Raji (cell line): ENCODE measurements around the gene AGMO.

Source experiments
- POLR2A ChIP-seq: IDR thresholded peaks from 2 replicates; pipeline ENCODE4 v1.6.1; 2011; ENCODE audit warnings: low read depth, low read length, control low read depth; ENCODE audit not compliant: insufficient read depth

The AGMO gene

DNA sequence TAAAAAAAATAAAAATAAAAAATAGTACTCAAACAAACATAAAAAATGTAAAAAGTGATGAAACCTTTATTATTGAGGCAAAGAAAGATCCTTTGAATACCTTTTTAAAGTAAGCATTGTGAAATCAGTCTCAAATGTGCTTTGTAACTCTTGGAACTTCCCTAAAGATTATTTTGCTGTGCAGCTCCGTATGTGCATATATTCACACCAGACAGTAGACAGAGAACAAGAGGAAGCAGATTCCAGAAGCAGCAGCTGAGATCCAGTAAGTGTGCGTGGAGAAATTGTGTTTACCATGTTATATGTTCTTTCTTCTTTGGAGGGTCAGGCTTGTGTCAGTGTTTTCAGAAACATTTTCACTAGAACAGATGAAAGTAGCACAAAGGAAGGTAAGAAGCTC, 324.9 kb downstream of the AGMO start:
- TF ChIP-seq POLR2A = no peak

DNA sequence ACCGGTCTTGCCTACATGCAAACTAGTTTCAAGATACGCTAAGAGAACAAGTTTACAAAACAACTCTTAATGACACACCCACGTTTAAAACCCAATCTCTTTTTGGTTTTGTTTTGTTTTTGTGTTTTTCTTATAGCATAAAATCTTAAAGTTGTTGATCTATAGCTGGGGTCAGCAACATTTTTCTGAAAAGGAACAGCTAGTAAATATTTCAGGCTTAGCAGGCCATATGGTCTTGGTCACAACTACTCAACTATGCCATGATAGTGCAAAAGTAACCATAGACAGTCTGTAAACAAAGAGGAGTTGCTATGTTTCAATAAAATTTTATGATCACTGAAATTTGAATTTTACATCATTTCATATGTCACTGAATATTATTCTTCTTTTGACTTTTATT, 327.4 kb downstream of the AGMO start:
- TF ChIP-seq POLR2A = no peak

DNA sequence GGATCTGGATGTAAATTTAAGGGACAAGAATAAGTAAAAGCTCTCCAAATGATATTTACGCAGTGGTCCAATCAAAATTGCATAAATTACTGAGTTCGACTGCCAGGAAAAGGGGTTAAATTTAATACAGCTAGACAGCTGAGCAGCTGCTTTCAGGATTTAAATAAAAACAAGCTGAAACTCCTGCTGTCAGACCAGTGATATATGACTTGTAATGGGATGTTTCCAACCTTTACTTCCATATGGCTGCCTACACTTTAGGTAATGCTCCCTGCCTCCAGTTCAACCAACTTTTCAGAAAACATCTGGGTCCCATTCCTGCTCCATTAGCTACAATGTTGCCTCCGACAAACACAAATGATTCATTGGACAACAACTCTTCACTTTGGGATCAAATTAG, 333.0 kb downstream of the AGMO start:
- TF ChIP-seq POLR2A = no peak

DNA sequence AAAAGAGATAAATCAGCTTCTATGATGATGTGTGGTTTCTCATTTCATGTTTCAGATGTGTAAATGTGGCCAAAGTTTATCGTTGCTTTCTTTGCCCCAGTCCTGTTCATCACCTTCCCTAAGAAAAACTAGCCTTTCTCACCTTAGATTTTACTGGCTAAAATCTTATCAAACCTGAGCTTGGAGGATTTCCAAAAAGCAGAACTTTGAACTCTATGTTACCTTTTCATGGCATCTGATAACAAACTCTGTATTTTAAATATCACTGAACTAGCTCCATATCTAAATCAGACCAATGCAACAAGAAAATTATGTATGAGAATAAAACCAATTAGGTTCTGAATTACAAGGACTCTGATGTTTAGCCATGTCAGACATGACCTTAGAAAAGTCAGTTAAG, 335.8 kb downstream of the AGMO start:
- TF ChIP-seq POLR2A = no peak

DNA sequence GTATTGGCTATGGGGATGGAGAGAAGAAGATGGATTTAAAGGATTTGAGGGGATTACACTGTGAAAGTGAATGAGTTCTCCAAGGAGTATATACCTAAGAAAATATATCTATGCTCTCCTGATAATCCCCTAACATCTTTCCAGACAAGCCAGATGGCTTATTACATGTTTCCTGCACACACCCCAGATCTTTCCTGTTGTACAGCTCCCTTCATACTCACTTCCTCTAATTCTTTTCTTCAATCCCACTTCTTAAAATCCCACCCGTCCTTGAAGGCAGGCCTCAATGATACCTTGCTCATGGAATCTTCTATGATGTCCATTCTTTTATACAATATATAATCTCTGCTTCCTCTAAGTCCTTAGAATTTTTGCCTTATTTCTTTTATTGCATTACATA, 342.1 kb downstream of the AGMO start:
- TF ChIP-seq POLR2A = no peak

DNA sequence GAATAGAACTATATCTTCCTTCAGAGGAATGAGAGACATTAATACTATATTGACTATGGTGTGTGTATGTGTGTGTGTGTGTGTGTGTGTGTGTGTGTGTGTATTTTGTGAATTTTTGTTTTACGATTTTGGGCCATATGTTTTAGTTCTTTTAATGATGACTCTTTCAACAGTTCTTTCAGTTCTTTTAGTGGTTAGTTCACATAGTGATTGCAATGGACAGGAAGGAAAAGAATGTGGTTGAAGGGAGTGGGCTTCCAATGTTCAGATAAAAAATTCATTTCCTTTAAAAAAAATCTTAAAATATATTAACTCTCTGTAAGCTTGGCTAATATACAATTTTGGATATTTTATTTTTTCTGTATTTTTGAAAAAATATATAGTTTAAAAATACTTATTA, 343.6 kb downstream of the AGMO start:
- TF ChIP-seq POLR2A = no peak

DNA sequence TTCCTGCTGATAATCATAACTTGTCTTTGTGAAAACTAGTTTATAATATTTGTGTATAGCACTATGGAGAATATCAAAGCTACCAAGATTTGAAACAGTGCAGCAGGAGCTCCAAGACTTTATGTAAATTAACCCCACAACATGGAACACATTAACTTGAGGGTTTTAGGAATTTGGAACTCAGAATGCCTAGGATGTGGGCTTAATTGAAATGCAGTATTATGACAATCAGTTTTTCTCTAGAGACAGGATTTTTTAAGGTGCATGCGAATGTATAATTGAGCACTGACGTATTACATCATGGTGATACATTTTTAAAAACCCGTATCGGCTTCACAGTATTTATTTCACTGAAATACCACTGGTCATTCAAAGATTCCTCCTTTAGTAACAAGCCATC, 346.2 kb downstream of the AGMO start:
- no peak for TF ChIP-seq POLR2A

DNA sequence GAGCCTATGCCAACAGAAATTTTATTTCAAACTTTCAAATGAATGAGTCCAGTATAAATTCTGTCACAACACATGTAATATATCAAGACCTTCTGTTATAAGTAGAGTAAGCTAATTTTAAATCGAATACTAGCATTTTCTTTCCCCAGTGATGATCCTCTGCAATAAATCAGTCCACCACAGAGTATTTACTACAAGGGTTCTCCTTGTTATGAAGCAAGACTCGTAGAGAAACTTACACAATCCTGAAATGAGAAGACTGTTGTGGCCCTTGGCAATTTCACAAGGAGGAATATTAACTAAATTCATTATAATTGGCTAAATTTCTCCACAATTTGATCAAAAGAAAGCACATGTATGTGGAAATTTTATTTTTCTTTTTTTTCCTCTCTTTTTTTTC, 346.8 kb downstream of the AGMO start:
- no peak for TF ChIP-seq POLR2A

DNA sequence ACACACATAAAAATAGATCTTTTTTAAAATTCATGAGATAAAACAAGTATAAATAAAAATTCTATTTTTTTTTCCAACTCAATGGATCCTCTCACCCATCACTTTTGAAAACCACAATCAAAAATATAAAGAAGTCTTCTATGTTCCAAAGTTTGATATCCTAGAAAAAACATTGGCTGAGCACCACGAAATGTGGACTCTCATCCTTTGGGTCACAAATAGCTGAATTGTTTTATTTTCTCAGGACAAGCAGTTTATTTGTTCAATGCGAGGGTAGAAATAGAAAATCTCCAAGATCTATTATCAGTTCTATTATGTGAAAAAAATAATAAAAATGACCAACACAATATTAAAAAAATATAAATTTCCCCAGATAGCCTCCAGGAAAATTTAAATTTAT, 348.7 kb downstream of the AGMO start:
- TF ChIP-seq POLR2A = no peak

DNA sequence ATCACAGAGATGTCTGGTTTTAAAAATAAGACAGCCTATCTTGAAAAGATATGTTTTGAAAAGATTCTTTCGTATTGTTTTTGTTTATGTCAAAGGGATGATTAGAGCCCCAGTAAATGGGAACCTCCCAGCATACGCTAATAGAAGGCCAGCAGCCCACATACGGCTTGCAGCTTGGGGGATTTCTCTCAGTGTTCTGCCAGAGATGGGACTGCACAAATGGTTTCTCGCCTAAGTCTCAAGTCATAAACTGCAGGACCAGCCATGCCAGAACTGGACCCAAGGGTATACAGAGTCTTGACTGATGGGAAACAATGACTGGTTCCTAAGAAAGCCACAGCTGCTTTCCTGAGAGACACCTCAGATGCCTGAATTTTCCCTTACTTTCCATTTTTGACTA, 352.4 kb downstream of the AGMO start:
- TF ChIP-seq POLR2A = no peak

DNA sequence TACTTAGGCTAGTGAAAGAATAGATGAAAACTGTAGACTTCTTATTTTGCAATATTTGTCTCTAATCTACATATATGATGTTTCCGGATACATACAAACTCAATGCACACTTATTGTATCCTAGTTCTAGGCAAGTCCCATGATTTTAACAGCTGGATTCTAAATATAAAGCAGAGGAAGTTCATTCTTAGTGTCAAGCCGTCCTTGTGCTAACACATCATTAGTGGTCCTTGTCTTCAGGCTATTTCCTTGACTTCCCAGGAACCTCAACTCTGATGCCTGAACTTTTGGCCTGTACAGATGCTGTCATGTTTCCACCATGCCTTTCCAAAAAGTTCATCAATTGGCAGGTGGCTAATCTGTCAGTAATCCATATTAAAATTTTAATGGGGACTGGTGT, 357.4 kb downstream of the AGMO start:
- no peak for TF ChIP-seq POLR2A

DNA sequence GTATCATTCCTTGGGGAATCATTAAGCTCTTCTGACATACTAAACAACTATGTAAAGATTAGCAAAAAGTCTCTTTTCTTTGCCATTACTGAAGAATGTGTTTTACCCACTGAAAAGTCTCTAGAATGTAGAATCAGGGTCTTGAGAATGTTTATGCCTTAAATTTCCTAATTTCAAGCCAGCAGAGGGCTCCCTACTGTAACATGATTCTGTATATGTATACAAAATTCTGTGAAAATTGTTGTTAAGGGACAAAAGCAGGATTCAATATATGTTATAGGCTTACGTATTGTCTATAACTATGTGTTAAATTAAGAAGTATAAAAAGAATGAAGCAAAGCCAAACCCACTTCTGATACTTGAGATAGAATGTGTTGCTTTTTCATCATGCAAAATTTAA, 362.3 kb downstream of the AGMO start:
- TF ChIP-seq POLR2A = no peak

DNA sequence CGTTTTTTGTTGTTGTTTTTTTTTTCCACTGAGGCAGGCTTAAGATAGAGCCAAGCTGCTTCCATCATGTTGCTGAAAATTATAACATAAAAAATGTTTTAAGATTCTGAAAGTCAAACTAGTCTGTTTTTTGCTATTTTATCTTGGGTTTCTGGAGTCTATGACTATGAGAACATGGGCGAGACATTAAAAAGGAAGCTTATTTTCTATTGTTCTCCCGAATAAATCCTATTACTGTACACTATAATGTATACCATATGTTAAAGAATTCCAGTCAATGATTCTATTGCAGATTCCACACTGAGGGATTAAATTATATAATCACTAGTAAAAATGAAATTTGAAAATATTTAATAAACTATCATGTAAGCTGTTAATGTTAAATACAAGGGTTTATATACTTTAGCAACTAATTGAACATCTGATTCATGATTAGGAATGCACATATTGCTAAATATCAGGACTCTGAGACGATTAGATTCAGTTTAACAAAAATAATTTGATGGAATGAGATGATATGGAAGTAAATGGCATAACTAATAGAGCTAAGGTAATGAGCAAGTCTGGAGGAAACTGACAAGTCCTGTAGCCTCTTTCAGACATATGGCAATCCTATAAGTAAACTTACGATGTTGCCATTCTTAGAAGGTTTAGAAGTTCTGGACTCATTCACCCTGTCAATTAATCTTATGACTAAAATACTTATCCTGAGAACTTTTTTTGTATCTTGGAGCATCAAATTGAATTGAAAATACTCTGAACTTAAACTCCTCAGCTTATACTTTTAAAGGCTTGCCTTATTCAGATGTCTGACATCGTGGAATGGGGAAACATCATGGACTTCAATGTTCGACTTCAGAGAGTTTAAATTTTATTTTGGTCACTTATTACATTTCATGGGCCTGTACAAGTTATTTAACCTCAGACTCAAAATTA, 364.5 kb downstream of the AGMO start:
- no peak for TF ChIP-seq POLR2A

DNA sequence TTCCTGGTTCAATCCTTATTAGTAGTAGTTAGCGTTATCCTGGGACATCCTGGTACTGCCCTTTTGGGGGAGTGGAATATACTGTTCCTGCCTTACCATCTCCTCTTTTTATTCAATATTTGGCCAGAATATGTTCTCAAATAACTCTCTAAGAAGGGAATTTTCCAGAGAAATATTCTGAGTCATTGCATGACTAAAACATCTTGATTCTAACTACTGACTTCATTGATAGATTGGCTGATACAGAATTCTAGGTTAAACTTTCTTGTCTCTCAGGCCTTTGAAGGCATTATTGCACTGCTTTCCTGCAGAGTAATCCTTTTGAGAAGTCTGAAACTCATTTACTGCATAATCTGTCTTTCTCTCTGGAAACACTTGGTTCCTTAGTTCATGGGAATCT, 383.8 kb downstream of the AGMO start:
- TF ChIP-seq POLR2A = no peak

DNA sequence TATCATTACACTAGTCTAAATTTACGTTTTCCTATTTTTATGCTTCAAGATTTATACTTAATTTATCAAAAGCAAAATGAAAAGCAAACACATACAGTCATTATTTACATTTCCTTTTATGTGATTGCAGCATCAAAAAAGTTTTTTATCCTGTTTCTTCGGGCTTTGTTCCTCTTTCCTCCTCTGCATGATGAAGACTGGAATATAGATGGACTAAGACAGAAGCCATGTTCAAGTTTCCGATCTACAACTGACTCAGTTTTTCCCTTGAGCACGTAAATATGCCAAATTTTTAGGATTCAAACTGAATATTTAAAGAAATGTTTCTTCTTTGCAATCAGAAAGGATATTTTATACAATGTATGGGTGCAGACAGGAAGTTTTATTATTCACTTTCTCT, 385.7 kb downstream of the AGMO start:
- TF ChIP-seq POLR2A = no peak

DNA sequence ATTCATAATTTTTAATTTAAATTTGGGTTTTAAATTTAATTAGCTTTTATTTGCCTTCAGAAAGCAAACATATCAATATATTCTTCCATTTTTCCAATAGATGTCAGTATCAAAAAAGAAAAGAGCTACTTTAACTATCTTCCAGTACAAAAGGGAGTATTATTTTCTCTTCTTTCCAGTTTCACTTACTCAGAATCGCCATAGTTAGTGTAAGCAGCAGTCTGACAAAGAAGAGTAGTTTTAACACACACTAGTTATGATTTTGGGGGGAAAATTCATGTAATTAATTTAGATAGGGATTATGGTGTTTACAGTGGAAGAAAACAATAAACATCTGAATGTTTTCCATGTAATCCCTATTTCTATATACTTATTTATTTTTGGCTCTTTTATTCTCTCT, 386.7 kb downstream of the AGMO start:
- no peak for TF ChIP-seq POLR2A

DNA sequence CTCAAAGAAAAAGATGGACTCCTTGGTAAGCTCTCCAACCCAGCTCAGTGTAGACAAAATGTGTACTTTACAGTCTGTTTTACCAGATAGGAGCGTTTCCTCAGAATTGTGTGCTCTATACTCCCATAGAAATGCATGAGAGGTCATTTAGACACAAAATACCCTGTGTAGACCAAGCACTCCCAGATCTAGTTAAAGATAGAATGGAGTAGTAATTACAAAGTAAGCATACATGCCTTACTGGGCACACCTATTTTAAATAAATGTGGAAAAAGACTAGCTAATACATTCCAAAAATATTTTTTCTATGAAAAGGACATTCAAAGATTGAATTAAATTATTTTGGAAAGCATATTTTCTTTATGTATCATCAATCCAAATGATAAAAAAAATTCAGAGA, 387.3 kb downstream of the AGMO start:
- no peak for TF ChIP-seq POLR2A
